SK-N-SH (cell line): Measurements from ENCODE around the gene FUT4. TPM values are rescaled to one million over a fixed set of nuclear protein-coding genes. Genes with fewer than 3 reads are reported as not detected.

Experiments
- CTCF ChIA-PET: fragments of 300-600, 350-600 bp; formaldehyde crosslinking; extraction: SDS; loops from one replicate; lab custom pipeline; 2021; lab: Yijun Ruan, JAX
- POLR2A ChIA-PET: fragments of 350-600 bp; sonication (Branson Sonifier 250); formaldehyde crosslinking; extraction: SDS; loops from one replicate; lab custom pipeline; 2020; ENCODE audit warnings: antibody characterized with exemption, inconsistent platforms; lab: Yijun Ruan, JAX
- DNase-seq: peaks from one replicate; pipeline ENCODE4 v3.0.0; 2012
- H2AFZ ChIP-seq: fragments of 200-600 bp; sonication (generic); 2 replicates; pipeline ENCODE4 v1.8.1; 2016; ENCODE audit warnings: antibody characterized with exemption, mild to moderate bottlenecking, low read depth
- H3F3A ChIP-seq: fragments of 200-600 bp; sonication (generic); replicated peaks from 2 replicates; pipeline ENCODE3; 2016; ENCODE audit warnings: antibody characterized with exemption, mild to moderate bottlenecking; ENCODE audit not compliant: insufficient read depth
- H3K27ac ChIP-seq, 2 experiments: fragments of 200-500 bp in 1 of 2; fragments of 200-600 bp in 1 of 2; sonication (Bioruptor generic) in 1 of 2; sonication (generic), shearing (Covaris generic) in 1 of 2; 2 replicates each; pipeline versions ENCODE4 v1.5.1 to v1.6.1; 2014 to 2016; ENCODE audit warnings: low read depth in 2 of 2, inconsistent platforms in 1 of 2, low read length in 1 of 2, mild to moderate bottlenecking in 1 of 2, mixed read lengths in 1 of 2
- H3K27me3 ChIP-seq: fragments of 200-600 bp; sonication (generic), shearing (Covaris generic); 2 replicates; pipeline ENCODE4 v1.6.1; 2016; ENCODE audit warnings: mixed run types; ENCODE audit not compliant: insufficient read depth
- H3K36me3 ChIP-seq, 2 experiments: fragments of 200-500 bp in 1 of 2; fragments of 200-600 bp in 1 of 2; sonication (Bioruptor generic) in 1 of 2; sonication (generic) in 1 of 2; replicated peaks in 1 of 2; 2 replicates each; pipeline versions ENCODE3 to v1.5.1; 2014 to 2016; ENCODE audit warnings: low read length in 1 of 2, mild to moderate bottlenecking in 1 of 2; ENCODE audit not compliant: insufficient read depth in 2 of 2, control insufficient read depth in 1 of 2
- H3K4me1 ChIP-seq, 2 experiments: fragments of 200-500 bp in 1 of 2; fragments of 200-600 bp in 1 of 2; sonication (Bioruptor generic) in 1 of 2; sonication (generic), shearing (Covaris generic) in 1 of 2; 2 replicates each; pipeline versions ENCODE4 v1.5.1 to v1.6.1; 2014 to 2016; ENCODE audit warnings: low read depth in 1 of 2, low read length in 1 of 2, mixed run types in 1 of 2; ENCODE audit not compliant: insufficient read depth in 2 of 2, control insufficient read depth in 1 of 2
- H3K4me2 ChIP-seq: fragments of 200-600 bp; sonication (generic), shearing (Covaris generic); 2 replicates; pipeline ENCODE4 v1.6.1; 2017; ENCODE audit warnings: mixed run types
- H3K4me3 ChIP-seq, 2 experiments: fragments of 200-500 bp in 1 of 2; fragments of 200-600 bp in 1 of 2; sonication (Bioruptor generic) in 1 of 2; sonication (generic), shearing (Covaris generic) in 1 of 2; 2 replicates each; pipeline versions ENCODE4 v1.5.1 to v1.8.1; 2014 to 2016; ENCODE audit warnings: low read depth in 2 of 2, inconsistent platforms in 1 of 2, low read length in 1 of 2, mild to moderate bottlenecking in 1 of 2, mixed read lengths in 1 of 2, moderate library complexity in 1 of 2
- H3K79me2 ChIP-seq: fragments of 200-600 bp; sonication (generic); 2 replicates; pipeline ENCODE4 v1.8.1; 2017; ENCODE audit warnings: mild to moderate bottlenecking; ENCODE audit not compliant: insufficient read depth
- H3K9ac ChIP-seq: fragments of 200-600 bp; sonication (generic); 2 replicates; pipeline ENCODE4 v1.6.1; 2017; ENCODE audit warnings: mixed run types
- H3K9me2 ChIP-seq: fragments of 200-600 bp; sonication (generic); 2 replicates; pipeline ENCODE4 v1.6.1; 2017; ENCODE audit warnings: mixed run types
- H3K9me3 ChIP-seq: fragments of 200-600 bp; sonication (generic); 2 replicates; pipeline ENCODE4 v1.6.1; 2017; ENCODE audit warnings: mixed run types, mild to moderate bottlenecking, moderate library complexity
- H4K20me1 ChIP-seq: fragments of 200-600 bp; sonication (generic); 2 replicates; pipeline ENCODE4 v1.6.1; 2017; ENCODE audit warnings: mild to moderate bottlenecking, mixed run types; ENCODE audit not compliant: insufficient read depth
- EZH2phosphoT487 ChIP-seq: fragments of 200-600 bp; sonication (generic); IDR thresholded peaks from 2 replicates; pipeline ENCODE4 v1.6.1; 2017; ENCODE audit warnings: low read depth, mixed run types, mild to moderate bottlenecking, antibody characterized with exemption, moderate library complexity, borderline replicate concordance
- FOSL2 ChIP-seq: IDR thresholded peaks from 2 replicates; pipeline ENCODE4 v1.4.0; 2012; ENCODE audit warnings: low read depth, mild to moderate bottlenecking, moderate library complexity, borderline replicate concordance
- FOXJ3 ChIP-seq: sonication (generic); formaldehyde crosslinking; IDR thresholded peaks from 2 replicates; pipeline ENCODE4 v1.5.1; 2020; ENCODE audit warnings: mild to moderate bottlenecking, missing genetic modification reagents
- FOXM1 ChIP-seq: IDR thresholded peaks from 2 replicates; pipeline ENCODE4 v1.4.0; 2012; ENCODE audit warnings: low read depth, mild to moderate bottlenecking
- GABPA ChIP-seq: IDR thresholded peaks from 2 replicates; pipeline ENCODE4 v1.4.0; 2012; ENCODE audit warnings: low read depth, mild to moderate bottlenecking
- JUND ChIP-seq: IDR thresholded peaks from 2 replicates; pipeline ENCODE4 v1.4.0; 2012
- MAX ChIP-seq: IDR thresholded peaks from 2 replicates; pipeline ENCODE4 v1.4.0; 2012; ENCODE audit warnings: low read depth
- MEF2A ChIP-seq: IDR thresholded peaks from 2 replicates; pipeline ENCODE4 v1.4.0; 2012; ENCODE audit warnings: low read depth, borderline replicate concordance
- MXI1 ChIP-seq: IDR thresholded peaks from 2 replicates; pipeline ENCODE4 v1.6.1; 2012; ENCODE audit warnings: mild to moderate bottlenecking, low read depth, low read length, improper control_type of control experiment
- NFIC ChIP-seq: IDR thresholded peaks from 2 replicates; pipeline ENCODE4 v1.4.0; 2012; ENCODE audit warnings: borderline replicate concordance
- POLR2AphosphoS5 ChIP-seq: IDR thresholded peaks from 2 replicates; pipeline ENCODE4 v1.6.1; 2012; ENCODE audit warnings: low read depth, low read length
- RAD21 ChIP-seq: IDR thresholded peaks from 2 replicates; pipeline ENCODE4 v1.6.1; 2012; ENCODE audit warnings: mild to moderate bottlenecking, low read length
- RCOR1 ChIP-seq: fragments of 150-350 bp; IDR thresholded peaks from 2 replicates; pipeline ENCODE4 v1.6.1; 2017; ENCODE audit warnings: antibody characterized with exemption, low read length
- RXRA ChIP-seq: IDR thresholded peaks from 2 replicates; pipeline ENCODE4 v1.4.0; 2012; ENCODE audit warnings: low read depth, mild to moderate bottlenecking, borderline replicate concordance
- SIN3A ChIP-seq: IDR thresholded peaks from 2 replicates; pipeline ENCODE4 v1.6.1; 2012; ENCODE audit warnings: low read depth, mild to moderate bottlenecking, low read length, moderate library complexity, borderline replicate concordance
- SMC3 ChIP-seq: IDR thresholded peaks from 2 replicates; pipeline ENCODE4 v1.6.1; 2012; ENCODE audit warnings: low read depth, low read length, improper control_type of control experiment
- TCF12 ChIP-seq: IDR thresholded peaks from 2 replicates; pipeline ENCODE4 v1.4.0; 2012
- TEAD4 ChIP-seq: IDR thresholded peaks from 2 replicates; pipeline ENCODE4 v1.4.0; 2012; ENCODE audit warnings: mild to moderate bottlenecking, borderline replicate concordance; ENCODE audit not compliant: insufficient read depth
- USF2 ChIP-seq: fragments of 150-350 bp; IDR thresholded peaks from 2 replicates; pipeline ENCODE4 v1.6.1; 2017; ENCODE audit warnings: antibody characterized with exemption, low read length, low read depth, borderline replicate concordance
- YY1 ChIP-seq: IDR thresholded peaks from 2 replicates; pipeline ENCODE4 v1.4.0; 2012; ENCODE audit warnings: low read depth, mild to moderate bottlenecking
- ZBTB33 ChIP-seq: IDR thresholded peaks from 2 replicates; pipeline ENCODE4 v1.4.0; 2012; ENCODE audit warnings: low read depth, borderline replicate concordance
- WGBS: methylation state at CpG from one replicate; pipeline ENCODE4 v1.1.6; 2017; ENCODE audit warnings: low lambda C conversion rate; 5-methylcytosine and 5-hydroxymethylcytosine counted together
- polyA plus RNA-seq, 3 experiments: library from polyadenylated mRNA; depleted of rRNA; stranded (reverse); fragments of >200 nt; gene quantifications; 2 replicates each; pipeline ENCODE4 v1.2.3, GENCODE V29; 2012
- TF ChIP-seq, protein P1 (sequence below): fragments of 200-600 bp; sonication (generic); IDR thresholded peaks from 2 replicates; pipeline ENCODE4 v1.6.1; 2017; ENCODE audit warnings: antibody characterized with exemption, mild to moderate bottlenecking, moderate library complexity
- TF ChIP-seq, protein P2 (sequence below): IDR thresholded peaks from 2 replicates; pipeline ENCODE4; 2012

The FUT4 gene
- polyA plus RNA-seq, 1 of the 3 experiments (the other 2 are of a cell fraction): 1.9 TPM

DNA sequence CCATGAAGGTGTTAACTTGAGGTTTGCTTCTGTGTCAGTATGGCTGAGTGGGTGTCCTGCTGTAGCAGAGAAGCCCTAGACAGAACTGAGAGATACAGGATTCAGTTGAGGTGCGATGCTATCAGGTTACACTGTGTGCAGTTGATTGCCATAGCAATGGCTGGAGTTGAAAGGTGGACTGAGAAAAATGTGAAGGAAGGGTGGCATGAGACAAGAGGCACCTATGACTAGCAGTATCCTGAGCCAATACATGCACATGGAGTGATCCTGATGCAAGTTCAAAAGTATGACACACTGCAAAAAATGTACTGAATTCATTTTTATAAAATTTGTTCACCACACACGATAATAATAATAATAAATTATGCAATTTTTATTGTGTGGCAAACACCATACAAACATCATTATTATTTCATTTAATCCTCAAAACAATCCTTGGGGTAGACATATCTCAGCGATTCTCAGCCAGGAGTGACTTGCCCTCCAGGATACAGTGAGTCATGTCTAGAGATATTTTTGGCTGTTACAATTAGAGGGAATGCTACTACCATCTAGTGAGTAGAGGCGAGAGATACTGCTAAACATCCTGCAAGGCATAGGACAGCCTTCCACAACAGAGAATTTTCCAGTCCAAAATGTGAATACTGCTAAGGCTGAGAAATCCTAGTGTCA is 19.6 kb downstream of the FUT4 start (continued):
- TF ChIP-seq TEAD4: no peak
- TF ChIP-seq, protein P1, sequence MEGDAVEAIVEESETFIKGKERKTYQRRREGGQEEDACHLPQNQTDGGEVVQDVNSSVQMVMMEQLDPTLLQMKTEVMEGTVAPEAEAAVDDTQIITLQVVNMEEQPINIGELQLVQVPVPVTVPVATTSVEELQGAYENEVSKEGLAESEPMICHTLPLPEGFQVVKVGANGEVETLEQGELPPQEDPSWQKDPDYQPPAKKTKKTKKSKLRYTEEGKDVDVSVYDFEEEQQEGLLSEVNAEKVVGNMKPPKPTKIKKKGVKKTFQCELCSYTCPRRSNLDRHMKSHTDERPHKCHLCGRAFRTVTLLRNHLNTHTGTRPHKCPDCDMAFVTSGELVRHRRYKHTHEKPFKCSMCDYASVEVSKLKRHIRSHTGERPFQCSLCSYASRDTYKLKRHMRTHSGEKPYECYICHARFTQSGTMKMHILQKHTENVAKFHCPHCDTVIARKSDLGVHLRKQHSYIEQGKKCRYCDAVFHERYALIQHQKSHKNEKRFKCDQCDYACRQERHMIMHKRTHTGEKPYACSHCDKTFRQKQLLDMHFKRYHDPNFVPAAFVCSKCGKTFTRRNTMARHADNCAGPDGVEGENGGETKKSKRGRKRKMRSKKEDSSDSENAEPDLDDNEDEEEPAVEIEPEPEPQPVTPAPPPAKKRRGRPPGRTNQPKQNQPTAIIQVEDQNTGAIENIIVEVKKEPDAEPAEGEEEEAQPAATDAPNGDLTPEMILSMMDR: peak; percentile 60
- TF ChIP-seq TCF12: no peak
- no peak for TF ChIP-seq MAX
- no peak for TF ChIP-seq EZH2phosphoT487
- peak; percentile 61; the same call in 1 of the 2 replicates for TF ChIP-seq MEF2A
- no peak for TF ChIP-seq YY1
- peak; percentile 73 for TF ChIP-seq FOSL2
- no peak for TF ChIP-seq NFIC
- TF ChIP-seq RXRA: no peak
- TF ChIP-seq, protein P2, sequence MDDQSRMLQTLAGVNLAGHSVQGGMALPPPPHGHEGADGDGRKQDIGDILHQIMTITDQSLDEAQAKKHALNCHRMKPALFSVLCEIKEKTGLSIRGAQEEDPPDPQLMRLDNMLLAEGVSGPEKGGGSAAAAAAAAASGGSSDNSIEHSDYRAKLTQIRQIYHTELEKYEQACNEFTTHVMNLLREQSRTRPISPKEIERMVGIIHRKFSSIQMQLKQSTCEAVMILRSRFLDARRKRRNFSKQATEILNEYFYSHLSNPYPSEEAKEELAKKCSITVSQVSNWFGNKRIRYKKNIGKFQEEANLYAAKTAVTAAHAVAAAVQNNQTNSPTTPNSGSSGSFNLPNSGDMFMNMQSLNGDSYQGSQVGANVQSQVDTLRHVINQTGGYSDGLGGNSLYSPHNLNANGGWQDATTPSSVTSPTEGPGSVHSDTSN: no peak
- no peak for TF ChIP-seq RCOR1
- no peak for TF ChIP-seq MXI1
- peak; percentile 10; the same call in 1 of the 2 replicates for TF ChIP-seq SMC3
- no peak for TF ChIP-seq FOXJ3 (CRISPR knock-in tag)
- peak; percentile 44 for TF ChIP-seq RAD21

GRCh38 chr11:94563848-94564467 is 20.2 kb downstream of the FUT4 start:
- no peaks in the 10 kb centered on the region for H4K20me1 ChIP-seq
- peaks cover 4% of the 10 kb centered on the region for H3F3A ChIP-seq
- 77% methylated on average over 8 of the region's 8 CpGs for WGBS
- peaks cover 0 to 17% of the 10 kb centered on the region in 2 experiments; a peak in 3 of 4 replicates for H3K4me1 ChIP-seq
- H3K27me3 ChIP-seq: no peaks in the 10 kb centered on the region
- H2AFZ ChIP-seq: peak overlapping the region; percentile 60; the same call in 1 of the 2 replicates
- no peaks in the 10 kb centered on the region for H3K79me2 ChIP-seq
- H3K4me3 ChIP-seq: no peak overlapping the region
- DNase-seq: no peak
- H3K9me3 ChIP-seq: no peaks in the 10 kb centered on the region
- ChIA-PET POLR2A (no interaction called here), CTCF (no interaction called here)
- peak overlapping the region in 1 of 2 experiments; percentile 67; a peak in 2 of 4 replicates for H3K27ac ChIP-seq
- peak overlapping the region; percentile 10; the same call in 1 of the 2 replicates for H3K9ac ChIP-seq
- H3K4me2 ChIP-seq: 0 out of 2 replicates have a peak overlapping the region, but pooled peaks have one; percentile 26
- TF ChIP-seq TEAD4 (no peak), SIN3A (no peak), FOXM1 (no peak), SMC3 (no peak), JUND (no peak), GABPA (no peak), MEF2A (no peak), MXI1 (no peak), ZBTB33 (no peak), USF2 (no peak), POLR2AphosphoS5 (no peak), TCF12 (no peak), EZH2phosphoT487 (no peak), RXRA (no peak), FOXJ3 (CRISPR knock-in tag) (no peak)
- TF ChIP-seq, protein P2: no peak
- H3K9me2 ChIP-seq: no peaks in the 10 kb centered on the region
- H3K36me3 ChIP-seq: no peaks in the 10 kb centered on the region
